G401 (cell line): ENCODE data around the gene NUDT2. TPM values are rescaled to one million over a fixed set of nuclear protein-coding genes. Genes with fewer than 3 reads are reported as not detected.

ENCODE experiments used
- DNase-seq: peaks from one replicate; pipeline ENCODE4 v3.0.0-alpha.2; 2015; ENCODE audit warnings: low spot score
- in situ Hi-C: cut with HindIII; loops from 2 replicates; pipeline ENCODE4 v1.10.0; 2016; ENCODE audit warnings: low sequenced_read_pairs, mixed read lengths
- total RNA-seq: library from RNA; depleted of rRNA; stranded (reverse); fragments of >200 nt; shearing (Covaris generic); gene quantifications from 2 replicates; pipeline ENCODE4 v1.2.3, GENCODE V29; 2014; rRNA removed

The NUDT2 gene
- total RNA-seq, 1 experiment from 2014 or later = 27.5 TPM

GRCh38 chr9:34380034-34380510, 50.7 kb downstream of the NUDT2 start:
- in situ Hi-C loops = no loop called here
- DNase-seq = no peak

- DNase-seq = peak; percentile 78
- in situ Hi-C loops = no loop called here
These were observed 51.3 kb downstream of the NUDT2 start for GRCh38 chr9:34380511-34381315.

DNA sequence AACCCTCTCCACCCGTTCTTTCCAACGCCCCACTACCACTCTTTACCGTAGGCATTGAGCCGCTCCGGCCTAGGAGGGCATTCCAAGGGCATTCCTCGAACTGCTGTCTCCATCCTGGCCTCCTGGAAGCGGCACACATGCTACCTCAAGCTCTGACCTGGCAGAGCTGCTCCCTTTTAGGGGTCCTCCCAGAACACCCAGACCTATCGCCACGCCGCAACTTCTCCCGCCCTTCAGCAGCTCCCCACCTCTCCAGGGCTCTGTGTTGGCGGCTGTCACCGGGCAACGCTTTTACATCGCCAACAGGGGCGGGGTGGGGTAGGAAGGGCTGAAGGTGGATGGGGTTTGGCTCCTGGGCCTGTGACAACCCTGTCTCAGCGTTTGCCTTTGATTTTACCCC, 52.0 kb downstream of the NUDT2 start:
- in situ Hi-C loops = no loop called here
- DNase-seq = peak; percentile 38

DNA sequence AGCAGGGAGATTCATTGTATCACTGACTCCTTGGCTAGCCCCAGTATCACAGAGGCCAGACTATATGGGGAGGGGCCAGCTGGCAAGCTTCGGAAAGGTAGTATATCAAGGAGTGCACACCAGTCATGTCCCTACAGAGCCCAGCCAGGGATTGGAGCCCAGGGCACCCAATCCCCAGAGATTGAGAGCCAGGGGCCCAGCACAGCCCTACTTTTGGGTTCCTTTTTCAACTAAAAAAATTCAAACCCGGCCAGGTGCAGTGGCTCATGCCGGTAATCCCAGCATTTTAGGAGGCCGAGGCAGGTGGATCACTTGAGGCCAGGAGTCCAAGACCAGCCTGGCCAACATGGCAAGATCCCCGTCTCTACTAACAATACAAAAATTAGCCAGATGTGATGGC, 52.7 kb downstream of the NUDT2 start:
- no peak for DNase-seq
- in situ Hi-C loops = no loop called here

- DNase-seq = no peak
- in situ Hi-C loops = no loop called here
These were observed 53.5 kb downstream of the NUDT2 start for GRCh38 chr9:34382879-34383278.

DNA sequence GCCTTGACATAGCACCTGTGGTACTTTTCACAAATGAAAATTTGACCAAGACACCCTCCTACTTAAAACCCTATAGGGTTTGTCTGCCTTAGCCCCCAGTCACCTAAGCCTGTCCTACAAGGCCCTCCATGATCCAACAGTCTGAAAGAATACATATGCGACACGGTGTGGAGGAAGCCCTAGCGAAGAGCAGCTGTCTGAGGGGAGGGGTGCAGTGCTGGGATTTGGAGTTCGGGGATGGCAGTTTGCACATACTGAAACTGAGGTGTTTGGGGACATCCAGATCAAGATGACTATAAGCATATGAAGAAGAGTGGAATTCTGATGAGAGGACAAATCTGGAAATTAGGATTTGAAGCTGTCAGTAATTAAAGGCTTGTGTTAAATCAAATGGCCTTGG, 54.5 kb downstream of the NUDT2 start:
- in situ Hi-C loops = no loop called here
- DNase-seq = no peak

- in situ Hi-C loops = no loop called here
- no peak for DNase-seq
These were observed 55.2 kb downstream of the NUDT2 start for GRCh38 chr9:34384368-34385165.

- no peak for DNase-seq
- in situ Hi-C loops = no loop called here
These were observed 56.3 kb downstream of the NUDT2 start for GRCh38 chr9:34385561-34386230.

GRCh38 chr9:34386656-34387055, 57.3 kb downstream of the NUDT2 start:
- in situ Hi-C loops = no loop called here
- DNase-seq = no peak

DNA sequence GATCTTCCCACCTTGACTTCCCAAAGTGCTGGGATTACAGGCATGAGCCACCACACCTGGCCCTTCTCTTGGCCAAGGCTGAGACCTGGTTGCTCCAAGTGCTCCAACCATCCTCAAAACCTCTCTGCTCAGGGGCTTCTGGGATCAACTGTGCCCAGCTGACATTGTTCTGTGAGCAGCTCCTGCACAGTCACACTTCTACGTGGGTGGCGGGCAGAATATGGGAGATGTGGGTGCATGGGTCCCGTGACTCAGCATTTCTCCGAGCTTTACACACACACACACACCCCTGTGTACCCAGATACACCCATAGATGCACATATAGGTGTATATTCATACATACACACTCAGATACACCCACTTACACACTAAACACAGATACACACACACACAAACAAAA, 57.9 kb downstream of the NUDT2 start:
- no peak for DNase-seq

DNA sequence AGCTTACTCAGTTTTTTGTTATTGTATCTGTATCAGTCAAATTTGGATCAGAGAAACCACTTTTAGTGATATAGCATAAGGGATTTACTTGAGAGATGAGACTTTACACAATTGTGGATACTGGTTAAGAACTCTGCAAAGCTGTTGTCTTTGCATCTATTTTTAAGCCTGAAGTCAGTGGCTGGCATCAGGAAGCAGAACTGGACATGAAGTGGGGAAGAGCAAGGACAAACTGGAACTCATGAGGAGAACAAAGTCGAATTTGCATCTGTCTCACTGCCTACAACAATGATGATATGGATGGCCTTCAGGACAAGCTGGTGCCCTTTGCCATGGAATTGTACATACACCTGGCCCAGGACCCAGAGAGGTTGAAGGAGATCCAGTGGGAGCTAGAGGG, 63.1 kb downstream of the NUDT2 start:
- in situ Hi-C loops = no loop called here
- DNase-seq = no peak

More for the DNA sequence above, 57.9 kb downstream of the NUDT2 start:
- in situ Hi-C loops = no loop called here

Other genes starting within 250 kb of the NUDT2 start
- gene DCAF12, start 202.9 kb upstream of the NUDT2 start, total RNA-seq = 35.1 and 50.6 TPM in 2 replicates
- 55.1 and 58.0 TPM in 2 replicates for gene UBAP1, start 150.5 kb upstream of the NUDT2 start, total RNA-seq
- 5.2 and 6.2 TPM in 2 replicates for gene KIF24, start 301 bp upstream of the NUDT2 start, total RNA-seq
- gene MYORG, start 47.3 kb downstream of the NUDT2 start, total RNA-seq = 0.80 and 0.92 TPM in 2 replicates
- 5.2 TPM in 2 replicates for gene FAM219A, start 129.0 kb downstream of the NUDT2 start, total RNA-seq
- not detected in 2 replicates for gene DNAI1, start 129.2 kb downstream of the NUDT2 start, total RNA-seq
- 10.4 and 18.0 TPM in 2 replicates for gene ENHO, start 193.4 kb downstream of the NUDT2 start, total RNA-seq